ENCODE data around the gene LRRC7.

DNA sequence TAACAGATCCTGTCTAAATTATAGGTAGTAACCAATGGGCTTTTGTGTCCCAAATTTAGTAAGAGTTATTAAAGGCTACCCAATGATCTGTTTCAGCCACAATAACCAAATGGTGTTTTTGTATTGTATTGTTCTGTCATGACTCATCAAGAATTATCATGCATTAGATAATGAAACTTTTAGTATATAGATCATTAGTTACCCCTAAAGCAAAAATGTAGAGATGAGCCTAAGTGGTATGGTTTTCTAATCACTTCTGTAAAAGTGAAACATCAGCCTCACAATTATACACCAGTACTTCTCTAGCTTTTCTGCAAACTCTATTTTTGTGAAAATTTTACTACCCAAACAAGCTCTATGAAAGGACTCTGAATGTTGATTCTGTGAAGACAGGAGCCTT is 71.4 kb downstream of the LRRC7 start:
- TF ChIP-seq TCF7L2 (IDR thresholded peaks at IDR 0.05; ENCODE audit: low read depth, low read length) (no peak), POLR2AphosphoS5 (IDR thresholded peaks at IDR 0.05; ENCODE audit: low read depth, low read length) (no peak), SIN3A (IDR thresholded peaks at IDR 0.05; ENCODE audit: borderline replicate concordance, insufficient read depth, low read depth, low read length) (no peak)
- TF ChIP-seq, protein P1, sequence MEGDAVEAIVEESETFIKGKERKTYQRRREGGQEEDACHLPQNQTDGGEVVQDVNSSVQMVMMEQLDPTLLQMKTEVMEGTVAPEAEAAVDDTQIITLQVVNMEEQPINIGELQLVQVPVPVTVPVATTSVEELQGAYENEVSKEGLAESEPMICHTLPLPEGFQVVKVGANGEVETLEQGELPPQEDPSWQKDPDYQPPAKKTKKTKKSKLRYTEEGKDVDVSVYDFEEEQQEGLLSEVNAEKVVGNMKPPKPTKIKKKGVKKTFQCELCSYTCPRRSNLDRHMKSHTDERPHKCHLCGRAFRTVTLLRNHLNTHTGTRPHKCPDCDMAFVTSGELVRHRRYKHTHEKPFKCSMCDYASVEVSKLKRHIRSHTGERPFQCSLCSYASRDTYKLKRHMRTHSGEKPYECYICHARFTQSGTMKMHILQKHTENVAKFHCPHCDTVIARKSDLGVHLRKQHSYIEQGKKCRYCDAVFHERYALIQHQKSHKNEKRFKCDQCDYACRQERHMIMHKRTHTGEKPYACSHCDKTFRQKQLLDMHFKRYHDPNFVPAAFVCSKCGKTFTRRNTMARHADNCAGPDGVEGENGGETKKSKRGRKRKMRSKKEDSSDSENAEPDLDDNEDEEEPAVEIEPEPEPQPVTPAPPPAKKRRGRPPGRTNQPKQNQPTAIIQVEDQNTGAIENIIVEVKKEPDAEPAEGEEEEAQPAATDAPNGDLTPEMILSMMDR (IDR thresholded peaks at IDR 0.05): no peak

Data from Panc1 (cell line).